ENCODE results near the gene PPP2R2D. TPM values are rescaled to one million over a fixed set of nuclear protein-coding genes. Genes with fewer than 3 reads are reported as not detected.
"Not testable (repeated sequence)": the region's sequence is repeated elsewhere in the genome, so short reads cannot be mapped to it uniquely, and the experiment has no call there.

PPP2R2D gene
- total RNA-seq, 1 donor from 2014 or later: 37.2 TPM

GRCh38 chr10:131866673-131867072 lies 34.1 kb upstream of the PPP2R2D start:
- DNase-seq (ENCODE audit: low read depth, low spot score): no peak

GRCh38 chr10:131868436-131868835 lies 32.4 kb upstream of the PPP2R2D start:
- no peak for DNase-seq (ENCODE audit: low read depth, low spot score)

GRCh38 chr10:131869344-131869743 lies 31.5 kb upstream of the PPP2R2D start:
- no peak for DNase-seq (ENCODE audit: low read depth, low spot score)

- DNase-seq (ENCODE audit: low read depth, low spot score): no peak
These were observed 30.4 kb upstream of the PPP2R2D start for GRCh38 chr10:131870411-131870810.

GRCh38 chr10:131870831-131871672 lies 29.8 kb upstream of the PPP2R2D start:
- no peak for DNase-seq (ENCODE audit: low read depth, low spot score)

- no peak for DNase-seq (ENCODE audit: low read depth, low spot score)
These were observed 29.2 kb upstream of the PPP2R2D start for GRCh38 chr10:131871673-131872005.

GRCh38 chr10:131872011-131872826 lies 28.6 kb upstream of the PPP2R2D start:
- no peak for DNase-seq (ENCODE audit: low read depth, low spot score)

GRCh38 chr10:131872827-131873375 lies 27.9 kb upstream of the PPP2R2D start:
- no peak for DNase-seq (ENCODE audit: low read depth, low spot score)

GRCh38 chr10:131874991-131875451 lies 25.8 kb upstream of the PPP2R2D start:
- DNase-seq (ENCODE audit: low read depth, low spot score): peak; percentile 32

GRCh38 chr10:131875501-131875900 lies 25.3 kb upstream of the PPP2R2D start:
- DNase-seq (ENCODE audit: low read depth, low spot score): no peak

GRCh38 chr10:131876017-131876416 lies 24.8 kb upstream of the PPP2R2D start:
- no peak for DNase-seq (ENCODE audit: low read depth, low spot score)

GRCh38 chr10:131876508-131876907 lies 24.3 kb upstream of the PPP2R2D start:
- no peak for DNase-seq (ENCODE audit: low read depth, low spot score)

GRCh38 chr10:131880016-131880590 lies 20.7 kb upstream of the PPP2R2D start:
- no peak for DNase-seq (ENCODE audit: low read depth, low spot score)

GRCh38 chr10:131881104-131881880 lies 19.5 kb upstream of the PPP2R2D start:
- no peak for DNase-seq (ENCODE audit: low read depth, low spot score)

GRCh38 chr10:131882151-131882550 lies 18.7 kb upstream of the PPP2R2D start:
- no peak for DNase-seq (ENCODE audit: low read depth, low spot score)

GRCh38 chr10:131882590-131883451 lies 18.0 kb upstream of the PPP2R2D start:
- DNase-seq (ENCODE audit: low read depth, low spot score): no peak

- not testable (repeated sequence) for DNase-seq (ENCODE audit: low read depth, low spot score)
These were observed 17.0 kb upstream of the PPP2R2D start for GRCh38 chr10:131883621-131884393.

- DNase-seq (ENCODE audit: low read depth, low spot score): peak; percentile 15
These were observed 15.2 kb upstream of the PPP2R2D start for GRCh38 chr10:131885391-131886165.
